Rectal smooth muscle tissue (tissue), 1 donor: Measurements from ENCODE around the gene COL17A1.

Source experiments
- H3K27ac ChIP-seq: one replicate; pipeline ENCODE4 v1.7.0; 2013; ENCODE audit warnings: low read depth, low read length, inconsistent platforms
- H3K27me3 ChIP-seq: one replicate; pipeline ENCODE4 v1.7.0; 2013; ENCODE audit warnings: low read length; ENCODE audit not compliant: control insufficient read depth, insufficient read depth
- H3K36me3 ChIP-seq: one replicate; pipeline ENCODE4 v1.7.0; 2013; ENCODE audit warnings: low read length; ENCODE audit not compliant: control insufficient read depth, insufficient read depth
- H3K4me1 ChIP-seq: one replicate; pipeline ENCODE4 v1.7.0; 2013; ENCODE audit warnings: low read length; ENCODE audit not compliant: control insufficient read depth, insufficient read depth
- H3K4me3 ChIP-seq: one replicate; pipeline ENCODE4 v1.7.0; 2013; ENCODE audit warnings: low read length
- H3K9ac ChIP-seq: one replicate; pipeline ENCODE4 v1.7.0; 2013; ENCODE audit warnings: low read length

Gene COL17A1

DNA sequence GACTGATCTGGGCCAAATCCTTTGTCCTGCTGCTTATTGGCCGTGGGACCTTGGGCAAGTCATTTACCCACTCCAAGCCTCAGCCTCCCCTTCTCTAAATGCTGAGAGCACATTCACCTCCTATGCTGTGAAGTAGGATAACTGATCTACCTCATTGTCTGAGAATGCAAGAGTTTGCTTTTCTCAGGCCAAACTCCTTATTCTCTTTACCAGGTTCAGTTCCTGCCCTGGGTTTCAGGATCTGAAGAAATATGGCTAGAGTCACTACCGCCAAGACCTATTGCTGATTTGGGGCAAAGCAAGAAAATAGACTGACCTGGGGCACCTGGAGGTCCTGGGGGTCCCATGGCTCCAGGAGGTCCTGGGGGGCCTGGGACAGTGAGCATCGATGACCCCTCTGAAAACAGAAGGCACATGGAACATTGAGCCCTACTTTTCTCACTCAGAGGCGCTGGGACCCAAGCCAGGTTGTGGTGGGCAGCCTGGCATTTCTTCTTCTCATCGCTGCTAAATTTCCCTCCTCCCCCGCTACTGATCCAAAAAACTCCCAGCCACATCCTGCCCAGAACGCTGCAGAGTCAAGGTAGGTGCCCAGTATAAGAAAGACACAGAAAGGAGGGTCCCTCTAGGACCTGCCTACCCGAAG, 42.4 kb downstream of the COL17A1 start:
- no peak overlapping the region for H3K9ac ChIP-seq
- H3K4me1 ChIP-seq: no peaks in the 10 kb centered on the region
- no peak overlapping the region for H3K4me3 ChIP-seq
- H3K36me3 ChIP-seq: no peaks in the 10 kb centered on the region
- no peaks in the 10 kb centered on the region for H3K27me3 ChIP-seq
- no peak overlapping the region for H3K27ac ChIP-seq

DNA sequence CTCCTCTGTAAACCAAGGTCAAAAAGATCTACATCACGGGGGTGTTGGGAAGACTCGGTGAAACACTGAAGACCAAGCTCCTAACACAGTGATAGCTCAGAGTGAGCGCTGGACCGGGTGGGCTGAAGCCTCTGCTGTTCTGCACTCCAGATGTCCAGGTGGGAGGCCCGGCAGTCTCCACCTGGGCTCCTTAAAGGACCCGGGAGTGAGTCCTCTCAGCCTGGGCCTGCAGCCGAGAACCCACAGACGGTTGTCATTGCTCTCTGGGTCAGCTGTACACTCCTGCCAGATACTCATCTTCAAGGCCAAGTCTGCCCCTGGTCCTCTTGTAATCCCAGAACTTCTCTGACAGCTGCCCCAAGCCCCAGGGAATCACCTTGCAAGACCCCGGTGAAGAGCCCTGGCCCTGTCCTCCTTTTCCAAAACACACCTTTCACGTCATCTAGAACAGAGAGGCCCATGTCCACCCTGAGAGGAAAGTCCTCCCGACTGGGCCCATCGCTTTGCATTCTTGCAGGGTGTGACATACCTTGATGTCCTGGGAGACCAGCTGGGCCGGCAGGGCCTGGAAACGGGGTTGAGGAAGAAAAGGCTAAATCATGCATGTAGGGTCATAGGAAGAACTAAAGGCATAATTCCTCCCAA, 43.7 kb downstream of the COL17A1 start:
- Histone ChIP-seq H3K27me3 (no peaks in the 10 kb centered on the region), H3K4me3 (no peak overlapping the region), H3K4me1 (no peaks in the 10 kb centered on the region), H3K27ac (no peak overlapping the region), H3K36me3 (no peaks in the 10 kb centered on the region), H3K9ac (no peak overlapping the region)

DNA sequence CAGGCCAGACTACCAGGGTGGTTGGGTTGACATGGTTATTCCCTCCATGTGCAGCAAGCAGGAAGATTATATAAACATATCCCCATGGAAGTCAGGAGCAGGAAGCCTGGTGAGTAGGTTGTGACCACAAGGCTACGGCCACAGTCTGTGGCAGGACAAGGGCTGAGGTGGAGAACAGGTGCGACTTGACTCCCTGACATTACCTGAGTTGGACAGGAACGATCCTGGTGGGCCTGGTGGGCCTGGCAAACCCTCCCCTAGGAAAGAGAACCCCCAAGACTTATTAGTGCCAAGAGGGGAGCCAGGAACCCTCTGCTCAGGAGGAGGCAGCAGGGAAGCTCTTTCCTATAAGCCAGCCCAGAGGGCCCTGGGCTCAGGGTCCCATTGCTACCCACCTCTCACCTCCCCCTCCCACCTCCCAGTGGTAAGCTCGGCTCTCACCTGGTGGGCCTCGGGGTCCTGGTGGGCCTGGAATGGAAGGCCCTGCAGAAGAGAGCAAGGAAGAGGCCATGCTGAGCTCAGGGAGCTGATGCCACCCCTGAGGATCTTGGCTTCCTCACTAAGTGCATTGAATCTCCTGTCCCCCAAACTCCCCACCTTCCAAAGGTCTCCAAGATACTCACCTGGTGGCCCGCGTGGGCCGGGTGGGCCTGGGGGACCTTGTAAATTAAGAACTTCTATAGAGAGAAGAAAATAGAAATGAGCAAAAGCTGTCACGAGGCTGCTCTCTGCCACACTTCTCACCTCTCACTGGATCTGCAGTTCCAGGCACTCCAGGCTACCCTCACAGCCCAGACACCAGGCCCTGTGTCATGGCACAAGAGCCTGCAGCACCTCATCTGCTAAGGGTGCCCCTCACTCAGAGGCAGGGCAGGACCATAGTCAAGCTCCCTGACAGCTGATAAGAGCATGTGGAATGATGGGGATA, 44.6 kb downstream of the COL17A1 start:
- Histone ChIP-seq H3K4me1 (no peaks in the 10 kb centered on the region), H3K36me3 (no peaks in the 10 kb centered on the region), H3K27ac (no peak overlapping the region), H3K9ac (no peak overlapping the region), H3K27me3 (no peaks in the 10 kb centered on the region), H3K4me3 (no peak overlapping the region)

DNA sequence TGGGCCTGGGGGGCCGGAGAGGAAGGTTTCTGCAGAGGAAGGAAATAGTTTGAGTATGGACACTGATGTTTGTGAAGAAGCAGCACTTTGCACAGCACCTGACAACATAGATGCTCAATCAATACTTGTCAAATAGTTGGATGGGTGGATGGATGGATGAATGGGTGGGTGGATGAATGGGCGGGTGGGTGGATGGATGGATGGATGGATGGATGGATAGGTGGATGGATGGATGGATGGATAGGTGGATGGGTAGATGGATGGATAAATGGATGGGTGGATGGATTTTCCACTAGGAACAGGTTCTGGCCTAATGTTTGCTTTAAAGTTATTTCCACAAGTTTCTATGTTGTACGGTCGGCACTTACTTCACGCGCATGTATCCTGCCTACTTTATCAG, 45.3 kb downstream of the COL17A1 start:
- Histone ChIP-seq H3K27ac (no peak overlapping the region), H3K36me3 (no peaks in the 10 kb centered on the region), H3K4me1 (no peaks in the 10 kb centered on the region), H3K4me3 (no peak overlapping the region), H3K9ac (no peak overlapping the region), H3K27me3 (no peaks in the 10 kb centered on the region)

DNA sequence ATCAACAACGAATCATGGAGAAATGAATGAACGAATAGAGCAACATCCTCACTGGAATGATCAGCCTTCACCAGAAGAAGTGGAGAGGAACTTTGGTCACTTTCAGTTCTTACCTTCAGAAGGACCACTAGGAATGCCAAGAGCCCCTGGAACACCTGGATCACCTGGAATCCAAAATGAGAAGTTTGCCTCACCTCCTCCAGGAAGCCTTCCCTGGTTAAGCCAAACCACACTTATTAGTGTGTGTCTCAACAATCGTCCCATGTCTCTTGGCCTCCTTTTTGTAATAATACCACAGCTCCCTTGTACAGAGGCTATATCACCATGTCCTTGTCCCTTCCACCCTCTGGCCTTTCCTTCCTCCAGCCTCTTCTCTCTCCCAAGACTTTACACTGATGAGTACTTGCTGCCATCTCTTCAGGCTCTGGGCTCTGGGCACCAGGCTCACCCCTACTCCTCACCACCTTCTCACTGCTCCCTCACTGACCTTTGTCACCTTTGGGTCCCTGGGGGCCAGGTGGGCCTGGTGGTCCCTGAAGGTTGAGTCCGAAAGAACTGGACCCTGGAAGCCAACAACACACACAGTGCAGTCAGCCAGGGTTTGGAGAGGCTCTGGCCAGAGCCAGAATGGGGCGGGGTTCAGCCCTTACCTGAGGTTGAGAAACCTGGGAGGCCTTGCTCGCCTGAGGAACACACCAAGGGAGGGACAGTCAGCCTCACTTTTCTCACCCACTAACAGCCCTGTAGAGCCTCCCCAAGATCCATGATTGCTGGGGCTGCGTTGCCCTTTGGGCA, 46.5 kb downstream of the COL17A1 start:
- H3K4me3 ChIP-seq: no peak overlapping the region
- no peak overlapping the region for H3K27ac ChIP-seq
- no peak overlapping the region for H3K9ac ChIP-seq
- H3K4me1 ChIP-seq: no peaks in the 10 kb centered on the region
- no peaks in the 10 kb centered on the region for H3K27me3 ChIP-seq
- no peaks in the 10 kb centered on the region for H3K36me3 ChIP-seq

DNA sequence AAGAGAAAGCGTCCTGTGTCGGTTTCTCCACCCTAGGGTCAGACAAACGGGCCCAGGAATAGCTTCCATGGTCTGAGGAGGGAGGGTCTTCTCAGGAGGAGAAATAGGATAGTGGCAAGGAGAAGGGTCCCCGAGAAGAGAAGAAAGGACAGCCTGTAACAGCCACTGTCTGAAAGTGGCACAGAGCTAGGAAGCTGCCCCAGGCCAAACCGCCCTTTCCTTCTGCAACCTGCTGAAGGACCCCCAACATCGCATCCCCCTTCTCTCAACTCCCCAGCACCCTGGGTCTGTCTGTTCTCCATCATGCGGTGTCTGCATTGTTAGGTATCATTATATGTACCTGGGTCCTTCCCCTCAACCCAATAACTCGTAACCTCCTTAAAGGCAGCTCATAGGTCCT, 47.1 kb downstream of the COL17A1 start:
- Histone ChIP-seq H3K4me3 (no peak overlapping the region), H3K27me3 (no peaks in the 10 kb centered on the region), H3K27ac (no peak overlapping the region), H3K4me1 (no peaks in the 10 kb centered on the region), H3K36me3 (no peaks in the 10 kb centered on the region), H3K9ac (no peak overlapping the region)

DNA sequence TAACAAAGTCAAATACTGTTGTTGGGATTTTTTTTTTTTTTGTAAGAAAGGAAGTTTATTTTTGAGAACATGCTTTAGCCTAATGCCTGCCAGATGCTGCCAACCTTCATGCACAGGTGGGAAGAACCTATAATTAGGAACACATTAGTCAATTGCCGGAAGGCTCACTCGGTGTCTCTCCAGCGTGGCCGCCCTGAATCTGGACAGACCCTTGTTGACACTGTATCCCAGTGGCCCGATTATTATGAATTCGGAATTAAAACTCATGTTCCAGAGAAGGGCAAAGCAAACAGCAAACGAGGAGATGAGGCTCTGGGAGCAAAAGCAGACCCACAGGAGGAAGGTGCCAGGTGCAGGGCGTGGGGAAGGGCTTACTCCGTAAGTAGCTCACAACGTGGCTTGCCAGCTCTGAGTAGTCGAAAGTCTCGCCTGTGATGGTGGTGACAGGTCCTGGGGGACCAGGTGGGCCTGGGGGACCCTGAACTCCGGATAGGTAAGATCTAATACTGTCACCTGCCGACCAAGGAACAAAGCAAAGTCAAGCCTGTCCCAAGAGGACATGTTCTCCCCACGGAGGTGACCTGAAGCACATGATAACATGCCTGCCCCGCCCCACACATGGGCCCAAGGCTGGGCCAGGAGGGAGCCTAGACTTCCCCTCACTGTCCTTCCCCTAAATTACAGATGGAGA, 48.3 kb downstream of the COL17A1 start:
- Histone ChIP-seq H3K4me3 (no peak overlapping the region), H3K9ac (no peak overlapping the region), H3K36me3 (no peaks in the 10 kb centered on the region), H3K4me1 (no peaks in the 10 kb centered on the region), H3K27me3 (no peaks in the 10 kb centered on the region), H3K27ac (no peak overlapping the region)

DNA sequence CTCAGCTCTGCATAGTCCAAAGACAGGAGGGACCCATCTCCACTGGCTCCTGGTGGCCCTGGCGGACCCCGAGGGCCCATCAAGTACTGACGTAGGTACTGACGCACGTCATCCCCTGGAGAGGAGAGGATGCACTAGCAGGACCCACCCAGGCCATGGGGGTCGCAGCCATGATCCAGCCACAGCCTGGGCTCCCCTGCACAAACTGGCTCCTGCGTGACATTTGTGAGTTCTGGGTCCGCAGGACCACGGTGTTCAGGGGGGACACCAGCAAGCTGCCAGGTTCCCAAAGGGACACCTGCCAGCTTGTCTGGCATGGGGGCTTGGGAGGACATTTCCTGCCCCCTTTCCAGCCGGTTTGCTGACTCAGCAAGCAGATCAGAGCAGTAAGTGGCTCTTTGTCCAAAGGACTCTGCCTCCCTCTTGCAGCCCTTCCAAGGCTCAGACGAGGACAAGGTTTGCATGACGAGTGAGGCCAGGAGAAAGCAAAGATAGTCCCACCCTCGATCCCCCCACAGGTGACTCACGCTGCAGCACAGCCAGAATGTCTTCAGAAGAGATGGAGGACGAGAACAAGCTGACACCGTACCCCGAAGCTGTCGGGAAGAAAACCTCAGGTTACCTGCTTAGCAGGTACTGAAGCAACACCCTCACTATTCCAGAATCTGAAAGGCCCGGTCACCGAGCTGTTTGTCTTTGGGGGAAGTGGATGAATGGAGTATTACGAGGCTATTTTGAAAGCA, 49.0 kb downstream of the COL17A1 start:
- Histone ChIP-seq H3K36me3 (peaks cover 3% of the 10 kb centered on the region), H3K4me1 (no peaks in the 10 kb centered on the region), H3K27ac (no peak overlapping the region), H3K4me3 (no peak overlapping the region), H3K9ac (no peak overlapping the region), H3K27me3 (no peaks in the 10 kb centered on the region)

DNA sequence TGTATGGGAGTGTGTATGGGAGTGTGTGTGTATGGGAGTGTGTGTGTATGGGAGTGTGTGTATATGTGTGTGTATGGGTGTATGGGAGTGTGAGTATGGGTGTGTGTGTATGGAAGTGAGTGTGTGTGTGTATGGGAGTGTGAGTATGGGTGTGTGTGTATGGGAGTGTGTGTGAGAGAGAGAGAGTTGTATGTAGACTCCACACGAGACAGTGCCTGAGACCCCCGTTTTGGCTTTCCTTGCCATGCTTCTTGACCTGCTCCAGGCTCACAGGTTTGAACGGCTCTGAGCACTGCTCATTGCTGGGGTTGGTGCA, 49.7 kb downstream of the COL17A1 start:
- H3K9ac ChIP-seq: no peak overlapping the region
- H3K4me1 ChIP-seq: no peaks in the 10 kb centered on the region
- no peak overlapping the region for H3K4me3 ChIP-seq
- no peak overlapping the region for H3K27ac ChIP-seq
- H3K36me3 ChIP-seq: peaks cover 3% of the 10 kb centered on the region
- H3K27me3 ChIP-seq: no peaks in the 10 kb centered on the region

DNA sequence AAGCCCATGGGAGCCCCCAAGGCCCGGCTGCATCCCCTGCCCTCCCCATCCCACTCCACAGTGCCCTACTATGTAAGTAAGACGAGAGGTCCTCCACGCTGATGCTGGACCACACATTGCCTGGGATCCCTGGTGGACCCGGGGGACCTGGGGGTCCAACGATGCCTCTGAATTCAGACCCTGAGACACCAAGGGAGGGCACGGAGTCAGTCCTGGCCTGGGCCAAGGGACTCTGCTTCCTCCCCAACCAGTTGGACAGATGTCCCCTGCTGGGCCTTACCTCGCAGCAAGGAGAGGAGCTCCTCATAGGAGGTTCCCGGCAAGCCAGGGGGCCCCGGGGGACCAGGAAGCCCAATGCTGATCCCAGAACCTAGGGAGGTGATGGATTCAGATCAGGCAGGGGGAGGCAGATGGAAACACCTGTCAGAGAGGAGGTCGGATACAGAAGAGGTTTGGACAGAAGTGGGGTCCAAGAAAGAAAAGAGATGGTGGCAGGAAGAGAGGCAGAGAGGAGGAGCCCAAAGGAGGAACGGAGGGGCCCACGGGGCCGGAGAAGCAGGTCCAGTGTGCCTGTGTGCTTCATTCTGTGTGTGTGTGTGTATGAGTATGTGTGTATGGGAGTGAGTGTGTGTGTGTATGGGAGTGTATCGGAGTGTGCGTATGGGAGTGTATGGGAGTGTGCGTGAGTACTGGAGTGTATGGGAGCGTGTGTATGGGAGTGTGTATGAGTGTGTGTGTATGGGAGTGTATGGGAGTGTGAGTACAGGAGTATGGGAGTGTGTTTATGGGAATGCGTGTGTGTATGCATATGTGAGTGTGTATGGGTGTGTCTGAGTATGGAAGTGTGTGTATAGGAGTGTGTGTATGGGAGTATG, 50.2 kb downstream of the COL17A1 start:
- no peak overlapping the region for H3K9ac ChIP-seq
- no peaks in the 10 kb centered on the region for H3K27me3 ChIP-seq
- H3K4me3 ChIP-seq: no peak overlapping the region
- peaks cover 3% of the 10 kb centered on the region for H3K36me3 ChIP-seq
- H3K27ac ChIP-seq: no peak overlapping the region
- no peaks in the 10 kb centered on the region for H3K4me1 ChIP-seq
